Ovary (tissue), 9 donors: ENCODE measurements around the gene COG6. TPM values are rescaled to one million over a fixed set of nuclear protein-coding genes. Genes with fewer than 3 reads are reported as not detected.

Source experiments
- DNase-seq, 5 donors: peaks; one replicate each; pipeline ENCODE4 v3.0.0-alpha.2; 2019 to 2020
- H3K27ac ChIP-seq, 2 donors: fragments of 200-600 bp; one replicate each; pipeline versions ENCODE4 v1.5.1 to v1.8.0; 2019 to 2022
- H3K27me3 ChIP-seq: fragments of 200-600 bp; one replicate; pipeline ENCODE4 v1.8.0; 2022
- H3K36me3 ChIP-seq: fragments of 200-600 bp; sonication (generic); one replicate; pipeline ENCODE4 v1.5.1; 2019
- H3K4me1 ChIP-seq: one replicate; pipeline ENCODE4 v1.8.1; 2013; ENCODE audit warnings: mild to moderate bottlenecking, moderate library complexity; ENCODE audit not compliant: insufficient read depth
- H3K4me3 ChIP-seq: fragments of 200-600 bp; sonication (generic); one replicate; pipeline ENCODE4 v1.5.1; 2017
- H3K9me3 ChIP-seq, 2 donors: fragments of 200-600 bp in 1 of 2; sonication (generic) in 1 of 2; one replicate each; pipeline versions ENCODE4 v1.5.1 to v1.8.1; 2013 to 2019; ENCODE audit warnings: mild to moderate bottlenecking in 1 of 2, moderate library complexity in 1 of 2
- CTCF ChIP-seq, 3 donors: fragments of 450-650 bp in 2 of 3; fragments of 200-600 bp in 1 of 3; IDR thresholded peaks; one replicate each; pipeline versions ENCODE4 v1.5.1 to v1.8.0; 2016 to 2022; ENCODE audit warnings: antibody characterized with exemption in 3 of 3, mild to moderate bottlenecking in 1 of 3
- EP300 ChIP-seq: sonication (generic); formaldehyde crosslinking; IDR thresholded peaks from one replicate; pipeline ENCODE4 v1.6.1; 2017; ENCODE audit warnings: antibody characterized with exemption
- POLR2A ChIP-seq: fragments of 450-650 bp; IDR thresholded peaks from one replicate; pipeline ENCODE4 v1.6.1; 2017; ENCODE audit warnings: antibody characterized with exemption, mild to moderate bottlenecking, moderate library complexity
- WGBS, 3 donors: extraction: QIAGEN DNeasy Blood & Tissue Kit in 1 of 3; methylation state at CpG; one replicate each; pipeline versions ENCODE4 v1.1.5 to v1.1.7; 2013 to 2017; 5-methylcytosine and 5-hydroxymethylcytosine counted together
- intact Hi-C, 4 donors: fragments of 100-400 bp; cut with DNase I; formaldehyde crosslinking; loops; one replicate each; pipeline versions ENCODE4 v1.11.0 to v1.15.1; 2022 to 2023
- polyA plus RNA-seq, 2 donors: library from polyadenylated mRNA; stranded (reverse); fragments of 200-250 nt in 1 of 2; fragments of 350-450 nt in 1 of 2; fragmentation: Illumina TruSeq in 1 of 2; extraction: RNeasy Lipid Tissue Mini Kit (QIAGEN cat#74804) in 1 of 2; gene quantifications; one replicate each; pipeline ENCODE4 v1.2.3, GENCODE V29; 2013 to 2014
- total RNA-seq, 7 donors: library from RNA; depleted of rRNA in 2 of 7; stranded (reverse); fragments of >200 nt in 2 of 7; fragmentation: NEBNext Ultra II Directional in 3 of 7; extraction: Animal tissue kit (Norgen Biotek cat#: 25700) in 3 of 7; gene quantifications; one replicate each; pipeline versions ENCODE4 v1.1.0 to v1.2.4, GENCODE V29; 2016 to 2023
- donor health status: DM: no; HTN: no; CAD: no; lungs with moderate emphysema.
- donor health status: DM: no; HTN: no; CAD: no.
- donor health status: Bipolar disorder and iron deficiency.
- donor health status: DM: yes; HTN: yes; CAD: no.
- donor health status: DM: no; HTN: no; CAD: no.
- donor health status: DM: yes; HTN: yes; CAD: no.

COG6 gene
- total and polyA plus RNA-seq, 9 donors = 10.8 to 45.5 (median 32.6) TPM

GRCh38 chr13:39655041-39655568, 357 bp upstream of the COG6 start:
- WGBS, 3 donors = 0 to 3% (median 1%) methylated on average over 2 of the region's 2 CpGs
- no peak for DNase-seq
- Histone ChIP-seq H3K4me1 (peaks cover 3% of the 10 kb centered on the region), H3K4me3 (peak overlapping the region; percentile 97), H3K36me3 (no peaks in the 10 kb centered on the region), H3K27me3 (no peaks in the 10 kb centered on the region), H3K27ac (peak overlapping the region; percentile 39 to 54), H3K9me3 (no peaks in the 10 kb centered on the region)
- no peak for TF ChIP-seq CTCF (IDR thresholded peaks at IDR 0.05)
- no peak for TF ChIP-seq POLR2A
- TF ChIP-seq EP300 = no peak
- intact Hi-C loops = no loop called here

- intact Hi-C loops = no loop called here
- H3K4me3 ChIP-seq = peak overlapping the region; percentile 97
- H3K9me3 ChIP-seq = no peaks in the 10 kb centered on the region
- no peaks in the 10 kb centered on the region for H3K27me3 ChIP-seq
- TF ChIP-seq CTCF (IDR thresholded peaks at IDR 0.05) = no peak
- no peak for TF ChIP-seq POLR2A
- no peak for TF ChIP-seq EP300
- peaks cover 3% of the 10 kb centered on the region for H3K4me1 ChIP-seq
- no peaks in the 10 kb centered on the region for H3K36me3 ChIP-seq
- 9 to 14% (median 13%) methylated on average over 7 of the region's 7 CpGs for WGBS, 3 donors
- H3K27ac ChIP-seq = peak overlapping the region in 1 of 2 donors; percentile 39
- DNase-seq = no peak
Measured at GRCh38 chr13:39656325-39656677, 839 bp downstream of the COG6 start.

GRCh38 chr13:39663508-39663907, 8.0 kb downstream of the COG6 start:
- H3K4me3 ChIP-seq = no peak overlapping the region
- intact Hi-C loops = no loop called here
- 91 to 100% (median 97%) methylated on average over 1 of the region's 1 CpG for WGBS, 3 donors
- no peaks in the 10 kb centered on the region for H3K9me3 ChIP-seq
- peaks cover 1% of the 10 kb centered on the region for H3K4me1 ChIP-seq
- H3K36me3 ChIP-seq = no peaks in the 10 kb centered on the region
- DNase-seq = no peak
- TF ChIP-seq EP300 (no peak), CTCF (IDR thresholded peaks at IDR 0.05) (no peak), POLR2A (no peak)
- no peak overlapping the region for H3K27ac ChIP-seq
- H3K27me3 ChIP-seq = no peaks in the 10 kb centered on the region

GRCh38 chr13:39663958-39664357, 8.5 kb downstream of the COG6 start:
- WGBS, 3 donors = 50 to 74% (median 50%) methylated on average over 2 of the region's 2 CpGs
- Histone ChIP-seq H3K27me3 (no peaks in the 10 kb centered on the region), H3K4me3 (no peak overlapping the region), H3K4me1 (no peaks in the 10 kb centered on the region), H3K36me3 (no peaks in the 10 kb centered on the region), H3K9me3 (no peaks in the 10 kb centered on the region), H3K27ac (no peak overlapping the region)
- intact Hi-C loops = no loop called here
- TF ChIP-seq POLR2A (no peak), CTCF (IDR thresholded peaks at IDR 0.05) (no peak), EP300 (no peak)
- DNase-seq = no peak
